NK-92 treated with Interleukin-12 subunit alpha and Interleukin-12 subunit beta, amount 100 ng/mL, for 24 hours (cell line): ENCODE data around the gene SORBS1.

Source experiments
- DNase-seq: peaks from one replicate; lab custom pipeline; 2025; lab: John Stamatoyannopoulos, UW

The SORBS1 gene

DNA sequence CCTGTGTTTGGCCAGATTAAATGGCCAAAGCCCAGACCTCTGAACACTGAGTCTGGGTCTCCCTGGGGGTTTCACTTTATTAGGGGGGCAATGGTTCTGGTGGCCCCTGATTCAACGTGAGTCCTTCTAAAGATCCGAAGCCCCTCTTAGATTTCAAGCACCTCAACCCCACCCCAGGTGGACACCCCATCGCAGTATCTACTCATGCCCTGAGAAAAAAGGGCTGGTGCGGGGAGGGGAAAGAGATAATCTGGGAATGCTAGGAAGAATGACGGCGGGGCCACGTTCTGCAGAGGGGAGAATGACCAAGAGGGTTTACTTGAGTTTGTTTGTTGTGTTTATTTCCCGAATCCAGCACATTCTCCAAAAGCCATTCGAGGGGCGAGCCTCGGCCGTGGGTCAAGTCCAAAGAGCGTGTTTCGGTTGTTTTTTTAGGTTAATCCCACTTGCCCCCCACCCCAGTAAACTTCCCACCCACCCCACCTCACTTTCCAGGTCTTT is 271.2 kb downstream of the SORBS1 start:
- DNase-seq: no peak

DNA sequence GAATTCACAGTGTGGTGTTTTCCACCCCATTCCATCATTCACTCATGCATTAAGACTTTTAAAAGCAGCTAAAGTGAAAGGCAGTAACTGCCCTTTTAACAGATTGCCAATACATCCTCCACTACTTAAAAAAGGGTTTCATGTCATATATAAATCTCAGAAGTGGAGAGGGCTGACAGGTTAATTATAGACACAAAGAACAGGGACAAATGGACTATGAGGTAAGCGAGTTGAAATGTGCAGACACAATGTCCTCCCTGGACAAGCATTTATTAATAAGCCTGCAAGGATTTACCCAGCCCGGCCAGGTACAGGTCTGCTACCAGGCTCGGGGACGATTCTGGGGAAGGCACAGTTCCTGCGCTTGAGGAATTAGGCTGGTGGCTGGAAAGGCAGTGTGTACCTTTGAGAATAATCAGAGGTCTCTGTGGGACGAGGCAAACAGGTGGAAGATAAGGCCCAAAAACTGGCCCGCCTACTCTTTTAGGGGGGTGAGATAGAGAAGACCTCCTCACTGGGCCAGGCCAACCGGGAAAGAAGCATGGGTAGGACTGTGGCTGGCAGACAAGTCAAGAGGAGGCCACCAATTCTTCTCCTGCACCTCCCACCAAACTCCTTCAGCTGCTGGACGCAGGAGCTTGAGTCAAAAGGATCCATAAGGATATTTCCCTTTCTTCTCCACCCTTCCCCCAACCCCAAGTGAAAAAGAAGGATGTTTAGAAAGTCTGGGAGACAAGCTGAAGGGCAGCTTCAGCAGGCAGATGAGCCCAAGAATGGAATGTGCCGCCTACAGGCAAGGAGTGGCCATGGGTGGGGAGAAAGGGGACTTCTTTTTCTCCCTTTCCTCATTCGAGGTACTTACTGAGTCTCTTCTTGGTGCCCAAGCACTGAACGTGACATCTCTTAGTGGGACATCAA is 271.9 kb downstream of the SORBS1 start:
- no peak for DNase-seq

DNA sequence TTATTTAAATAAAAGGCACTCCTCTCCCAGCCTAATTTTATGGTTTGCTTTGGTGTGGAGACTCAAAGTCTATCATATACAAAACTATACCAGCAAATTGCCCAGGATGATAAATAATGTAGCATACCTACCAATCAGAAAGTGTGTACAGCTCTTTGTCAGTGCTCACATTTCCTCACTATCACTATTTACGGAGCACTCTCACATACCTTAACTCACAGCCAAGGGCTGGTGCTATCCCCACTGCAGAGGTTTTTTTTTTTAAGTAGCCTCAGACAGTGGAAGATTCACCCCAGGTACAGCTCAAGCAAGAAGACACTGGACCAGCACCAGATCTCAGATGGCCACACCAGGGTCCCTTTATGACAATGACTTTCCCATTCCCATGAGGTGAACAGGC is 272.9 kb downstream of the SORBS1 start:
- no peak for DNase-seq

DNA sequence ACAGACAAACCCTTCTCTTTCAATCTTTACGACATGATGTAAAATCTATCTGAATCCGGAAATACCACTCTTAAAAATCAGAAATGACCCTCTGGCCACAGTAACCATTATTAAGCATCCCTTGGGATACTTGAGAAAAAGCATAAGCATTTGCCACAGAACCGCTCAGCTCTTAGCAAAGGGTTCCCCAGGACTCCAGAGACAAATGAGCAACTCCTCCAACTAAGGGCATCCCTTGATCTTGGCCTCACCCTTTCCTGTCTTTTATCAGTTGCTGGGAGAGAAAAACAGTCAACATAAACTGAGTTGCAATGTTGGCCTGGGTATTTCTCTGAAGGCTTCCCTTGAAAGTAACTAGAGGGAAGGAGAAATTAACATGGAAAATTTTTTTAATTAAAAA is 273.9 kb downstream of the SORBS1 start:
- DNase-seq: no peak

DNA sequence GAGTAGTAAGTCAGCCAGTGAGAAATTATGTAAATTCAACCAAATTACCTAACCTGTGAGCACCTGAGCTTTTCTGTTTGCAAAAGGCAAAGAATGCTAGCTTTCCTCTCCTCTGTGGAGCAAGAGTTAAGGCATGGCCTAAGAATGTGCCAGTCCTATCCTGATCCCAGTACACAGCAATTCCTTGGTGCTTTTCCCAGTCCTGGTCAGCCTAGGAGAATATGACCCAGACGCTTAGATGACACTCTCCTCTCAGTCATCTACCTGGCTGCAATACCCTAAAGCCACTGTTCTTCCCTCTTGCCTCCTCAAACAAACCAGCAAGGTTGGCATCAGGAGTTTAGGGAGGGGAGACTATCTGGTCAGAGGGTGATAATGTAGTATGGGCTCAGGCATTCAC is 274.5 kb downstream of the SORBS1 start:
- DNase-seq: no peak

DNA sequence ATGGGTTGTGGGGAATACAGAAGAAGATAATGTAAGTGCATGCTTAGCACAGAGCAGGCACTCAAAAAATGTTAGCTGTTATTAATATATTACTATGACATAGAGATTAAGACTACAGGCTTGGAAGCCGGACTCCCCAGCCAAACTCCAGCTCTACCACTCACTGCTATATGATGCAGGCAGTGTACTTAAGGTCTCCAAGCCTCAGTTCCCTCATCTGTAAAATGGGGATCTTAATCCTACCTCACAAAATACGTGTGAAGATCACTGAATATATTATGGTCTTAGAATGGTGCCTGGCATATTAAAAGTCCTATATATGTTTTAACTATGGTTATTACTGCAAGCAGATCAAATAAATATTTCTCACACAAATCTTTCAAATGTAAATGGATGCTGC is 275.6 kb downstream of the SORBS1 start:
- DNase-seq: no peak

DNA sequence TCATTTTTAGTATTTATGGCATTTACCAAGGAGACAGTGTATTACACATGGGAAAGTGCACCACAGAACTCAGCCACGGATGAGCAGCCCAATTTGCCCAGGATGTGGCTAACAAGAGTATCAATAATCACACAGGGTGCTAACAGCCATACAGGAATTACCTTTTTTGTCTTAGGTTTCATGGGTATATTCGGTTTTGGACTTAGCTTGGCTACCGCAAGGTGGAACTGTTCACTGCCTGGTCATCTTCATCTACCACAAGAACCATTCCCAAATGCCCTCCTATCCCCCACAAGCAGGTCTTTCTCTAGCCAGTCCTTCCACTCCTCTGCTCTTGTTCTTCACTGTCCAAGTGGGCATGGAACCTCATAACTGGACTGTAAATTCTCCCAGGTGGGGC is 276.4 kb downstream of the SORBS1 start:
- no peak for DNase-seq

DNA sequence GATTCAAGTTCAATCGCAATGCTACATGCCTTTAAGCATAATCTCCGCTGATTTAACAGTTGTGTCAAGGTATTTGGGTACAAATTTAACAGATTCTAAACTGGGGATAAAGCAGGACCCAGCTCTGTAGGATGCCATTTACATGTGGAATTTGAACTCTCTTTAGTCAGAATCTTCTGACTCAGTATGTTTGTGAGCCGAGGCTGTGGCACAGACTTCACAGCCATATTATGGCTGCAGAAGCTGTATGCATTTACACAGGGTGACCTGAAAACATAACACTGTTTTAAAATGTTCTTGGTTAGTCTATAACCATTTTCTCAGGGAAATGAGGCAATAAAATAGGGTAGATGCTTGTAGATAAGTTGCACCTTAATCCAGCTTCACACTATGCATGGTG is 279.1 kb downstream of the SORBS1 start:
- DNase-seq: no peak

DNA sequence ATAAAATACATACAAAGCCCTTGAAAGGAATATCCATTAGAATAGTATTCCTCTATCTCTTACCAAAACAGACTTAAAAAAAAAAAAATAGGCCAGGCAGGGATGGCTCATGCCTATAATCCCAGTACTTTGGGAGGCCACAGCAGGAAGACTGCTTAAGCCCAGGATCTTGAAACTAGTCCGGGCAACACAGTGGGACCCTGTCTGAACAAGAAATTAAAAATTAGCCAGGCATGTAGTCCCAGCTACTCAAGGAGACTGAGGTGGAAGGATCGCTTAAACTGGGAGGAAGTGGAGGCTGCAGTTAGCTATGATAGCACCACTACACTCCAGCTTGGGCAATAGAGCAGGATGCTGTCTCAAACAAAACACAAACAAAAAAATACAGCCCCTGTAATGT is 280.0 kb downstream of the SORBS1 start:
- no peak for DNase-seq

DNA sequence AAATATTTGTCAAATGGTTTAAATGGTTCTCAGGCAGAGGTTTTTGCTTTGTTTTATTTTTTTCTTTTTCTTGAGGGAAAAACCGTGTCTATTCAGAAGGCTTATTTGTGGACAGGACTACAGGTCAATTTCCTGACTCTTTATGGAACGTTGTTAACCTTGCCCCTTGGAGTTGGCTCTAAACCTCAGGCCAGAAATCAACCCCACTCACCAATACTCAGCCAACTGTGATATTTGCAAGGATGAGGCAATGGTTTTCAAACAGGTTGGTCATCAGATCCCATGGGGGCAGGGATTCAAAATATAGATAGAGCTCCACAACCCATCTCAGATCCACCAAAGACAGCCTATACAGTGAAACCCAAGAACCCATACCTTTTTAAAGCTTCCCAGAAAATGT is 280.5 kb downstream of the SORBS1 start:
- no peak for DNase-seq

DNA sequence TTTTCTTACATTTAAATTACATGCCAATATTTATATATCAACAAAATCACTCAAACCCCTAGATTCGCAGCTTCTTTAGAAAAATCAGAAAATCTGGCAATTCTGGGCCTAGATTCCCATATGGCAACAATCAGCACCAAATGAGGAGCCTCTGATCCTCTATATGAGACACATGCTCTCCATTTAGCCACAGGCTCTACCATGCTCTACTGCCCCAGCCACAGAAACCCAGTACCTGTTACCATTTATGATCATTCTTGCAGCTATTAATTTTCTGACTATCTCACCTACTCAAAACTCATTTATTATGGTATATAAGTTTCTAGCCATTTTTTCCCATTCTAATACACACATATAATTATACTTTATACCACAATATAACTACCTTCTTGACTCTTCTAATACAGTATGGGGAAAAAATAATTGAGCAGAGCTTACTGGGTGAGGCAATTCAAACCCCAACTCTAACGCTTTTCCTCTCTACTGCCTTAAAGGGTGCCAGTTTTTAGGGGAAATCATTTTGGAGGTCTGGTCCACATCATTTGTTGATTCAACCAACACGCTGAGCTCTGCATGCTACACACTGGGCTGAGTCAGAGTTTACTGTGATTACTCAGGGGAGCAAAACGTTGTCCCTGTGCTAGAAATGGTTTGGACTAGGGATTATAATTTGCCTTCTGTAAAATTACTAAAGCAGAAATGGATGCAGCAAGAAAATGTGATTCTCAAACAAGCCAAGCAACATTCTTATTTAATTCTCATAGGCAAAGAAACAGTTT is 281.9 kb downstream of the SORBS1 start:
- no peak for DNase-seq

DNA sequence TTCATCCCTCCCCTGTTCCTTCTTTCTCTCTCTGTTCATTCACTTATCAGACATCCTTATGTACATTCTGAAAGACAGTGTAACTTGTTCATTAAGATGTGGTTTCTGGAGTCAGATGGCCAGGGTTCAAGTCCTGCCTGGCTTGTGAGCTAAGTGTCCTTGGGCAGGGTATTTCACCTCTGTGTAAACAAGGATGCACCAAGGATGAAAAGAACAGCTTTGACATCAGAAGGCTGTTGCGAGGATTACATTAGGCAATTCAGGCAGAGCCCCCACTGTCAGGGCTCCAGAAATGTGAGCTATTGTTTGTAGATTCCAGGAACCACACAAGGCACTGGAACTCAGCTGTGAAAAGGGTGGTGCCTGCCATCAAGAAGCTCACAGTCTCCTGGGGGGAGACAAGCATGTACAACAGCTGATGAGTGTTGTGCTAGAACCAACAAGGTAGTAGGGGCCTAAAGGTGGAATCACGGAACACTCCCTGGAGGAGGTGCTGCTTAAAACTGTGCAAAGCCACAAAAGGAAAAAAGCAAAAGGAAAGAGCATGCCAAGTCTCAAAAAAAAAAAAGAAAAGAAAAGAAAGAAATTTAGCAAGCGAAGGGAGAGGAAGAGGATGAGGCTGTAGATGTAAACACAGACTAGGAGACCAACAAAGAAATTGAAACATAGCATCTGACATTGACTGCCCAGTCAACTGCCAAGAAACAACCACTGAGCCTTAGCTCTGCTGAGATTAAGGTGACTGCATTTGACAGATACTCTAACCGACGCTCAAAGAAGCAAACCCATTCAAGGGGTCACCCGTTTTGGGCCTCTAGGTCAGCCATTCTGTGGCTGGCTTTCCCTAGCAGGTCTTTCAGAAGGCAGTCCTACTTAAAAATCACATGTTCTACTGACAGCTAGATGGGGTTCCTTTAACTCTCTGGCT is 282.8 kb downstream of the SORBS1 start:
- DNase-seq: no peak

DNA sequence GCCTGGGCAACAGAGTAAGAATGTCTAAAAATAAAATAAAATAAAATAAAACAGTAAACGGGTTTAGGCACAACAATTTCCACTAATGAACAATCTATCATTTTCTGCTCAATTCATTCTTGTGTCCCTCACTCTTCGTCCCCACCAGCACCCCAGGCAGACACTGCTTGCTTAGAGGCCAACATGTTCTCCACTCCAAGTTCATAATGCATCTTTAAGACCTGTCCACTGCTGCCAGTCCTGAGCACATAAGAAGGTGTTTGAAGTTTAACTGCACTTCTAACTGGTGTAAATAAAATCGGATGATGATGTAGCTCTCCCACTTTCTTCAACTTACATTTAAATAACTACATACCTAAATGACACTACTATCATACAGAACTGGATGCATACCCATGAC is 283.6 kb downstream of the SORBS1 start:
- no peak for DNase-seq

DNA sequence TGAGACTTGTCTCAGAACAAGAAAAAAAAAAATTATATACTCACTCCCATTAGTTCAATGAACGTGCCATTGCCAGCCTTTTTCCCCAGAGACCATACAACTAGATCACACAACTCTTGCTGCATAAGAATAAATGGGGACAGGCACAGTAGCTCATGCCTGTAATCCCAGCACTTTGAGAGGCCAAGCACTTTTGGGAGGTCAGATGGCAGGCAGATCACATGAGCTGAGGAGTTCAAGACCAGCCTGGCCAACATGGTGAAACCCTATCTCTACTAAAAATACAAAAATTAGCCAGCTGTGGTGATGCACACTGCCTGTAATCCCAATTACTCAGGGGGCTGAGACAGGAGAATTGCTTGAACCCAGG is 284.0 kb downstream of the SORBS1 start:
- no peak for DNase-seq

DNA sequence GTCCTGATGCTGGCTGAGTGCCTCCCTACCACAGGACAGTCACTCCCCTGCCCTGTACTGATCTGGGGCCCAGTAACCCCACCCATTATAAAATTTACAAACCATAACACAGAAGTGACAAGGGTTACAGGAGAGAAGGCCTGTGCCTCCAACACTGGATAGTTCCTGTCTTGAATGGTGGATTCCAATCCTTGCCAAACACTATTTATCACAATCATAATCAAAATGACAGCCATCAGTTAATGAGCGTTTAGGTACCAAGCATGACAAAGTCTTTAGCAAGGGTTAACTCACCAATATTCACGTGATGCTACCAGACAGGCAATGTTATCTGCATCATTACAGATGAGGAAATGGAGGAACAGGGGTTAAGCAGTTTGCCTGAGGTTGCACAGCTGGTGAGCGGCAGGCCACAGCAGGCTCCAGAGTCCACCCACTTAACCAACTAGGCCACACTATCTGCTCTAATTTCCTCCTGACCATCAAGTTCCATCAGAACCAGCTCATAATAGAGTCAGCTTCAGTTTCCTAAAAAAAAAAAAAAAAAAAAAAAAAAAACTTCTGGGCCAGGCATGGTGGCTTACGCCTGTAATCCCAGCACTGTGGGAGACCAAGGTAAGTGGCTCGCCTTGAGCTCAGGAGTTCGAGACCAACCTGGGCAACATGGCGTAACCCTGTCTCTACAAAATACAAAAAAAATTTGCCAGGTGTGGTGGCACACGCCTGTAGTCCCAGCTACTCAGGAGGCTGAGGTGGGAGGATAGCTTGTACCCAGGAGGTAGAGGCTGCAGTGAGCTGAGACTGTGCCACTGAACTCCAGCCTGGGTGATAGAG is 284.6 kb downstream of the SORBS1 start:
- no peak for DNase-seq

DNA sequence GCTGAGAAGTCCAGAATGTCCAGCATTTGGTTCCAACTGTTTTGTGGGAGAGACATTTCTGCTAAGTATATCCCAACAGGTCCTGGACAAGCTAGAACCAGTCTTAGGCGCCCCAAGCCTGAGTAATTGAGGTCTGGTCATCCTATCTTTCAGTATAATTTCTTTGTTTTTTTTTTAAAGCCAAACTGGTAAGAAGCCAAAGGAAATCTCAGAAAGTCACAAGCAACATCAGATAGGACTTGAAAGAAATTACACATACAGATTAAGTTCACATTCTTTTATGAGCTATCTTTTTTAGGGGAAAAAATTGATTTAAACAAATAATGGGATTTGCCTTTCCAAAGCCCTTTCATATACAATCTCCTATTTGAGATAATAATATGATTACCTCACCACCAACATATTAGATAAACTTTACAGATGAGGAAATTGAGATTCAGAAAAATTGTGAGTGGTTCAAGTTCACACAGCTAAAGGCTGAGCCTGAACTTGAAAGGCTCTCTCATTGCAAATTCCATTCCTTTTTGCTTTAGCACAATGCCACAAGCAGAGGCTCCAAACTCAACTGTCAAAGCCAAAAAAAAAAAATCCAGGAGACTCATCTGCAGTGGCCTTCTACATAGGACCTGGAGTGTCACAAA is 285.3 kb downstream of the SORBS1 start:
- DNase-seq: no peak

DNA sequence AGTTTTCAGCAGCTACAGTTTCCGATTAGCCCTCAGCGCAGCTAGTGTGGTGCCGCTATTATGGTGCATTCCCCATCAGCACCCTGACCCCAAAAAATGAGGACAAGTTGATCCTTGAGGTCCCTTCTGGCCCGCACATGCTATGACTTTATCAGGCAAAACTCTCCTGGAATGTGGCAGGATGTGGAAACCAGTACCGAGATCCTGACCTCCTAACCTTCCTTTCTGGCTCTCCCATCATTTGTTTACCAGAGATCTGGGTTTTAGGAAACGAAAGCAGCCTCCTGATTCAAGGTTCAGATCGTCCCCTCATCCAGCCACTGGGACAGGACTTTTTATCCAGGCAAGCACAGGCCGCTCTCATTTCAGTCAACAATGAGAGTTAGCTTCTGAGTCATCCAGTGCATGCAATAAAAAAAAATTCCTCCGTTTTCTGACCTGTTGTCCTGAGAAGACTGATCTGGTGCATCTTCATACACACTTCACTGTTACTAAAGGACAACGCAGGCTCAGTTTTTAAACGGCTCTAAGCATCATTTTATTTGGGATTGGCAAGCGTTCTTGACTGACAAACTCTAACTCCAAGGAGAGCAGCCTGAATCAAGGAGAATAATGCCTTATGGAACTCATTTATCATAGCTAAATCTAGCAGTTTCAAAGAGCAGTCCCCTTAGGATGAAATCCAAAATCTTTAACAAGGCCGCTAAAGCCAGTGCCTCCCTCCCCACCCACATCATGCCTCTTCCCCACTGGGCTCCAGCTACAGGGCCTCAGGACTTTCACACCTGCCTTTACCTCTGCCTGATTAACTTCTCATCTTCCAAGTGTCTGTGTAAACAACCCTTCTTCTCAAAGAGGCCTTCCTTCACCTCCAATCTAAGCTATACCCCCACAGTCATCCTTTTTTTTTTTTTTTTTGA is 287.5 kb downstream of the SORBS1 start:
- DNase-seq: no peak

DNA sequence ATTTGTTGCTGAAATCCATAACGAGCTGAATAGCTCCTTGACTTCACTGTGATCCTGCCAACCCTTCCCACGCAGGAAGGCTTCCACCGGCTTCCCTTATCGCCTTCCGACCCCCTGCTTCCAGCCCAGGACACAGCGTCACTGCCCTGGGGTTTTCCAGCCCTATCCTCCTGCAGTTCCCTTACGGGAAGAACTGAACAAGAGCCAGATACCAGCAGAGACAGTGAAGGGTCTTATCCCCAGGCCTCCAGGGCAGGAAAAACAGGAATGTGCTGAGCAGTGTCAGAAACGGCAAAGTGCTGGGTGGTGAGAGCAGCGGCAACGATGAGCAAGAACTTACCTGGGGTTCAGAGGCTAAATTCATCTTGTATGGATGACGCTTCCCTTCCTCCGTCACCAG is 292.7 kb downstream of the SORBS1 start:
- DNase-seq: no peak

DNA sequence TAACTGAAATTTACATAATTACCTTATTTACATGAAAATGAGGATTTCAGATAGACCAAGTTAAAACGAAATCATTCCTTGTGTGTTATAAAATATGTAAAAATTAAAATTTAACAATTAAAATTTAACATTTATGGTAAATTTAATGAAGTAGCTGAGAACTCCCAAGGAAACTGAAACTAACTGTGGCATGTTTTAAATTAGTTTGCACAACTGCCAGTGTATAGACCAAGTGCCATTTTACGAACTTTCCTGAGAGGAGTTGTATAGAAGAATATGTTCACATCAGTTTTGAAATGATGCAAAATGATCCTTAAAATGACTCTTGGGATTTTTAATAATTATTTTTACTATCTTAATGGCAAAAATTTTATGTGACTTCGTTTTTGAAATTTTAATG is 293.9 kb downstream of the SORBS1 start:
- DNase-seq: no peak

DNA sequence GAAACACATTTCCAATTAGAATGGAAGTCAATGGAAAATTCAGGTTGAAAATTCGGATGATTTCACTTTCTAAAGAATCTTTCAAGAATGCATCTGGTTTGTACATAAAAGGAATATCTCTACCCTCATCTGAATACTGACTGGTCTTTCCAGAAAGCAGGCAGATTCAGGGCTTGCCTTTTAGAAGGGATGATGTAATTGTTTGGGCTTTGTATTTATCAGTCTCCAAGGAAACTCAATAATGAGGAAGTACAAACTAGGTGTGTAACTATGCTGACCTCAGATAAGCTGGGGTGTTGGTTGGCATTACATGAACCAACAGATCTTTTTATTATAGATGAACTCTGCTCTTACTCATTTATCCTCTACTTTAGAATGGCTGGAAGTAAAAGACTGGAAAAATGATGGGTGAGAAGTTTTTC is 294.5 kb downstream of the SORBS1 start:
- DNase-seq: no peak
